Measurements from ENCODE around the gene ARMC7. TPM values are rescaled to one million over a fixed set of nuclear protein-coding genes. Genes with fewer than 3 reads are reported as not detected.
"Not testable (repeated sequence)": the region's sequence is repeated elsewhere in the genome, so short reads cannot be mapped to it uniquely, and the experiment has no call there.

The ARMC7 gene
- total RNA-seq, 1 donor, result 1.4 TPM

GRCh38 chr17:75163074-75163473 lies 53.3 kb downstream of the ARMC7 start:
- Histone ChIP-seq H3K4me3 (ENCODE audit: low read length) (no peak overlapping the region), H3K27me3 (ENCODE audit: insufficient read depth, low read length) (no peaks in the 10 kb centered on the region), H3K9me3 (ENCODE audit: low read depth, low read length) (no peaks in the 10 kb centered on the region), H3K4me1 (ENCODE audit: insufficient read depth, low read length) (no peaks in the 10 kb centered on the region)

DNA sequence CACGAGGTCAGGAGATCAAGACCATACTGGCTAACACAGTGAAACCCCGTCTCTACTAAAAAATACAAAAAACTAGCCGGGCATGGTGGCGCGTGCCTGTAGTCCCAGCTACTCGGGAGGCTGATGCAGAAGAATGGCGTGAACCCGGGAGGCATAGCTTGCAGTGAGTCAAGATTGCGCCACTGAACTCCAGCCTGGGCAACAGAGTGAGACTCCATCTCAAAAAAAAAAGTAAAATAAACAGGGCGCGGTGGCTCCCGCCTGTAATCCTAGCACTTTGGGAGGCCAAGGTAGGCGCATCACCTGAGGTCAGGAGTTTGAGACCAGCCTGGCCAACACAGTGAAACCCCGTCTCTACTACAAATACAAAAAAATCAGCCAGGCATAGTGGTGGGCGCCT lies 54.8 kb downstream of the ARMC7 start:
- H3K9me3 ChIP-seq (ENCODE audit: low read depth, low read length); H3K27me3 ChIP-seq (ENCODE audit: insufficient read depth, low read length); H3K4me1 ChIP-seq (ENCODE audit: insufficient read depth, low read length); H3K4me3 ChIP-seq (ENCODE audit: low read length): not testable (repeated sequence)

GRCh38 chr17:75168998-75169397 lies 59.2 kb downstream of the ARMC7 start:
- no peak overlapping the region for H3K4me3 ChIP-seq (ENCODE audit: low read length)
- peaks cover 6% of the 10 kb centered on the region for H3K4me1 ChIP-seq (ENCODE audit: insufficient read depth, low read length)
- no peaks in the 10 kb centered on the region for H3K9me3 ChIP-seq (ENCODE audit: low read depth, low read length)
- H3K27me3 ChIP-seq (ENCODE audit: insufficient read depth, low read length), result no peaks in the 10 kb centered on the region

DNA sequence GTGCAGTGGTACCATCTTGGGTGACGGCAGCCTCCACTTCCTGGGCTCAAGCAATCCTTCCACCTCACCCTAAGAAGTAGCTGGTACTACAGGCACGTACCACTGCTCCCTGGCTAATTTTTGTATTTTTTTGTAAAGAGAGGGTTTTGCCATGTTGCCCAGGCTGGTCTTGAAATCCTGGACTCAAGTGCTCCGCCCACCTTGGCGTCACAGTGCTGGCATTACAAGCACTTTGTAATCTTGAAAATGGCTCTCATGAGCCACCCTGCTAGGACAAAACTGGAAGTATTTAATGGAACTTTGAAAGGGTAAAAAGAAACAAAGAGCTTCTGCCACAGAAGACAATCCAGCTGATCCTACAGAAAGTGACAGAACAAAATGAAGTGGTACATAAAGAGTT lies 63.8 kb downstream of the ARMC7 start:
- Histone ChIP-seq H3K4me1 (ENCODE audit: insufficient read depth, low read length) (peaks cover 6% of the 10 kb centered on the region), H3K4me3 (ENCODE audit: low read length) (no peak overlapping the region), H3K9me3 (ENCODE audit: low read depth, low read length) (no peaks in the 10 kb centered on the region), H3K27me3 (ENCODE audit: insufficient read depth, low read length) (no peaks in the 10 kb centered on the region)

GRCh38 chr17:75174996-75175395 lies 65.2 kb downstream of the ARMC7 start:
- Histone ChIP-seq H3K27me3 (ENCODE audit: insufficient read depth, low read length) (no peaks in the 10 kb centered on the region), H3K4me1 (ENCODE audit: insufficient read depth, low read length) (peaks cover 15% of the 10 kb centered on the region), H3K4me3 (ENCODE audit: low read length) (no peak overlapping the region), H3K9me3 (ENCODE audit: low read depth, low read length) (no peaks in the 10 kb centered on the region)

DNA sequence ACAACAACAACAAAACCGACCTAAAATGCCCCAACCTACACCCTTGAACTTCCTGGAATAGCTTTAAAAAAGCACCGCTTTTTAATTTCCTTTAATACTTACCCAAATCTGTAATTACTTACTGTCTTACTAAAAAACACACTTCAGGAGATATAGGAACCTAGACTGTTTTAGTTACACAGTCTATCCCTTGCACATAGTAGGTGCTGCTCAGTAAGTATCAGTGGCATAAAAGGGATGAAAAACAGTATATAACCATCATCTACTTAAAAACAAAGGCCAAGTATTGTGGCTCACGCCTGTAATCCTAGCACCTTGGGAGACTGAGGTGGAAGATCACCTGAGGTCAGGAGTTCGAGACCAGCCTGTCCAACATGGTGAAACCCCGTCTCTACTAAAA lies 66.9 kb downstream of the ARMC7 start:
- Histone ChIP-seq H3K4me3 (ENCODE audit: low read length) (no peak overlapping the region), H3K27me3 (ENCODE audit: insufficient read depth, low read length) (no peaks in the 10 kb centered on the region), H3K9me3 (ENCODE audit: low read depth, low read length) (no peaks in the 10 kb centered on the region), H3K4me1 (ENCODE audit: insufficient read depth, low read length) (peaks cover 22% of the 10 kb centered on the region)

DNA sequence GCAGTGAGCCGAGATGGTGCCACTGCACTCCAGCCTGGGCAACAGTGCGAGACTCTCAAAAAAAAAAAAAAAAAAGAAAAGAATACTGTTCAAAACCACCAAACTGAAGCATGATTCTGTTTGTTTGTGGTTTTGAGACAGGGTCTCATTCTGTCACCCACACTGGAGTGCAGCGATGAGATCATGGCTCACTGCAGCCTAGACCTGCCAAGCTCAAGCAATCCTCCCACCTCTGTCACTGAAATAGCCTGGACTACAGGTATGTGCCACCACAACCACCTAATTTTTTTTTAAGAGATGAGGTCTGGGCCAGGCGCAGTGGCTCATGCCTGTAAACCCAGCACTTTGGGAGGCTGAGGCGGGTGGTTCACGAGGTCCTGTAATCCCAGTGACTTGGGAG lies 68.7 kb downstream of the ARMC7 start:
- H3K4me3 ChIP-seq (ENCODE audit: low read length), result no peak overlapping the region
- no peaks in the 10 kb centered on the region for H3K9me3 ChIP-seq (ENCODE audit: low read depth, low read length)
- no peaks in the 10 kb centered on the region for H3K27me3 ChIP-seq (ENCODE audit: insufficient read depth, low read length)
- peaks cover 26% of the 10 kb centered on the region for H3K4me1 ChIP-seq (ENCODE audit: insufficient read depth, low read length)

Other genes starting within 250 kb of the ARMC7 start
- gene FDXR, start 237.0 kb upstream of the ARMC7 start, total RNA-seq, result 1.3 TPM
- not detected for gene FADS6, start 216.3 kb upstream of the ARMC7 start, total RNA-seq
- not detected for gene USH1G, start 186.7 kb upstream of the ARMC7 start, total RNA-seq
- not detected for gene OTOP2, start 185.7 kb upstream of the ARMC7 start, total RNA-seq
- not detected for gene OTOP3, start 174.1 kb upstream of the ARMC7 start, total RNA-seq
- gene HID1, start 137.2 kb upstream of the ARMC7 start, total RNA-seq, result 3.1 TPM
- gene CDR2L, start 122.3 kb upstream of the ARMC7 start, total RNA-seq, result 0.31 TPM
- gene MRPL58, start 97.3 kb upstream of the ARMC7 start, total RNA-seq, result 8.6 TPM
- gene ATP5PD, start 63.0 kb upstream of the ARMC7 start, total RNA-seq, result 150 TPM
- 18.6 TPM for gene KCTD2, start 62.7 kb upstream of the ARMC7 start, total RNA-seq
- 13.0 TPM for gene SLC16A5, start 22.0 kb upstream of the ARMC7 start, total RNA-seq
- gene NT5C, start 21.8 kb downstream of the ARMC7 start, total RNA-seq, result 24.3 TPM
- gene JPT1, start 44.5 kb downstream of the ARMC7 start, total RNA-seq, result 33.5 TPM
- 64.4 TPM for gene SUMO2, start 73.0 kb downstream of the ARMC7 start, total RNA-seq
- 25.6 TPM for gene NUP85, start 95.7 kb downstream of the ARMC7 start, total RNA-seq
- gene GGA3, start 151.6 kb downstream of the ARMC7 start, total RNA-seq, result 36.9 TPM
- 27.1 TPM for gene MRPS7, start 151.9 kb downstream of the ARMC7 start, total RNA-seq
- gene MIF4GD, start 161.3 kb downstream of the ARMC7 start, total RNA-seq, result 19.9 TPM
- 5.9 TPM for gene SLC25A19, start 179.5 kb downstream of the ARMC7 start, total RNA-seq

Data from mononuclear cell (primary cell).